ENCODE measurements around the gene COL9A3. TPM values are rescaled to one million over a fixed set of nuclear protein-coding genes. Genes with fewer than 3 reads are reported as not detected.

COL9A3 gene
- 100 to 1,000 TPM in 1 of 5 donors, 10 to 100 TPM in 4; 47.6 to 102 (median 57.8) TPM for polyA plus RNA-seq (ENCODE audit: insufficient read depth in 1 of 5, insufficient read length in 5 of 5, low replicate concordance in 1 of 5)
- long read RNA-seq, donor 1, transcript COL9A3-215 (32 exons, 2,497 nt), result minor isoform, 6 of 38 reads
- long read RNA-seq, donor 1, transcript COL9A3-206 (3 exons, 539 nt), result major isoform, 11 of 38 reads
- long read RNA-seq, donor 1, partial matches to known transcripts, result 8 of 38 reads
- long read RNA-seq, donor 1, other reads (novel, unspliced or antisense), result 10 of 38 reads
- long read RNA-seq, donor 2, partial matches to known transcripts, result 23 of 31 reads
- long read RNA-seq, donor 2, other reads (novel, unspliced or antisense), result 0 of 31 reads
- long read RNA-seq, donor 3, partial matches to known transcripts, result 59 of 64 reads
- long read RNA-seq, donor 3, other reads (novel, unspliced or antisense), result 0 of 64 reads
- long read RNA-seq, donor 4, transcript COL9A3-215 (32 exons, 2,497 nt), result major isoform, 5 of 11 reads
- long read RNA-seq, donor 4, partial matches to known transcripts, result 0 of 11 reads
- long read RNA-seq, donor 4, other reads (novel, unspliced or antisense), result 0 of 11 reads
- long read RNA-seq, donor 5, transcript COL9A3-206 (3 exons, 539 nt), result major isoform, 7 of 23 reads
- long read RNA-seq, donor 5, transcript COL9A3-215 (32 exons, 2,497 nt), result major isoform, 7 of 23 reads
- long read RNA-seq, donor 5, partial matches to known transcripts, result 5 of 23 reads
- long read RNA-seq, donor 5, other reads (novel, unspliced or antisense), result 0 of 23 reads
- long read RNA-seq, donor 6, partial matches to known transcripts, result 0 of 11 reads
- long read RNA-seq, donor 6, other reads (novel, unspliced or antisense), result 0 of 11 reads
- long read RNA-seq, donor 7, transcript COL9A3-215 (32 exons, 2,497 nt), result major isoform, 7 of 17 reads
- long read RNA-seq, donor 7, partial matches to known transcripts, result 7 of 17 reads
- long read RNA-seq, donor 7, other reads (novel, unspliced or antisense), result 0 of 17 reads
- long read RNA-seq, donor 8, partial matches to known transcripts, result 0 of 5 reads
- long read RNA-seq, donor 8, other reads (novel, unspliced or antisense), result 0 of 5 reads

DNA sequence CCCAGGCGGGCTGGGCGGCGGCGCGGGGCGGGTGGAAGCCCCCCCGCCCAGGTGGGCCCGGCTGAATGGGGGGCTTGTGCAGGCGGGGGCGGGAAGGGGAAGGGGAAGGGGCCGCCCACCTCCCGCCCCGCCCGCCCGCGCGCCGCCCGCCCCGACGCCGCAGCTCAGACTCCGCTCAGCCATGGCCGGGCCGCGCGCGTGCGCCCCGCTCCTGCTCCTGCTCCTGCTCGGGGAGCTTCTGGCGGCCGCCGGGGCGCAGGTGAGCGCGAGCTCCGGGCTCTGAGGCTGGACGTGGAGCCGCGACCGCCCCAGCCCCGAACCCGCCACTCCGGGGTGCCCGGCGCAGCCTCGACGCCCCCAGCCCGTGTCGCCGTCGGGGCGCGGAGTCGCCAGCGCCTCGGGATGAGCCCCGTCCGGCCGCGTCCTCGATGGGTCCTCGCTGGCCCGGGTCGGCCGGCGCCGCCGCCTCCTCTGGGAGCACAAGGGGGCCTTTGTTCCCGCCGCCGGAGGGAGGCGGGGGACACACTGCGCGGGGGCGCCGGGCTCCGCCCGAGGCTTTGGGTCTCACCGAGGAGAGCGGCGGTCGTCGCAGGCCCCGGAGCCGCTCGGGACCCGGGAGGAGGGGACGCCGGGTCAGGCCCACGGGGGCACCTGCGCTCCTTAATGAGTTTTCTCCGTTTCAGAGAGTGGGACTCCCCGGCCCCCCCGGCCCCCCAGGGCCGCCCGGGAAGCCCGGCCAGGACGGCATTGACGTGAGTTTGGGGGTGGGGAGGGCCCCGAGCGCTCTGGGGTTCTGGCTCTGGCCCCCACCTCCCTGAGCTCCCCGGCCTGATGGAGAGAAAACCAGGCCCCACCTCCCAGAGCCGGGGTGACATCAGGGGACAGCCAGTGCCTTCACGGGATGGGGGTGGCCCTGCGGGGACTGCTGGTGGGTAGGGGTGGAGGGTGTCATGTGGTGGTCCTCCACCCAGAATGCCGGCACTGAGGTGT lies at the start of gene COL9A3:
COL9A3 (plus strand) TSS at position 167 of the 990 bp plus-strand sequence; CDS start at position 182, 15 bp downstream.
- no peak for DNase-seq

DNA sequence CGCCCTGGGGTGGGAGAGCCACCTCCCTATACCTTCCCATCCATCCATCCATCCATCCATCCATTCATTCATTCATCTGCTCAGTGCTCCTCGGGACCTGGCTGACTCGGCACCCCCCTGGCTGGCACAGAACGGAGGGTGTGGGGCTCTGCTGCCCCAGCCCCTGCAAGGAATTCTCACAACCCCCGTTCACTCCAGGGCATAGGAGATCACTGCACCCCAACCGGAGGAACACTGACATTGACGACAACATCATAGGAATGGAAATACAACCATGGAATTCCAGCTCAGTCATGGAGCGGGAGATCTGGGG lies 48.7 kb upstream of the COL9A3 start:
- DNase-seq, result no peak

DNA sequence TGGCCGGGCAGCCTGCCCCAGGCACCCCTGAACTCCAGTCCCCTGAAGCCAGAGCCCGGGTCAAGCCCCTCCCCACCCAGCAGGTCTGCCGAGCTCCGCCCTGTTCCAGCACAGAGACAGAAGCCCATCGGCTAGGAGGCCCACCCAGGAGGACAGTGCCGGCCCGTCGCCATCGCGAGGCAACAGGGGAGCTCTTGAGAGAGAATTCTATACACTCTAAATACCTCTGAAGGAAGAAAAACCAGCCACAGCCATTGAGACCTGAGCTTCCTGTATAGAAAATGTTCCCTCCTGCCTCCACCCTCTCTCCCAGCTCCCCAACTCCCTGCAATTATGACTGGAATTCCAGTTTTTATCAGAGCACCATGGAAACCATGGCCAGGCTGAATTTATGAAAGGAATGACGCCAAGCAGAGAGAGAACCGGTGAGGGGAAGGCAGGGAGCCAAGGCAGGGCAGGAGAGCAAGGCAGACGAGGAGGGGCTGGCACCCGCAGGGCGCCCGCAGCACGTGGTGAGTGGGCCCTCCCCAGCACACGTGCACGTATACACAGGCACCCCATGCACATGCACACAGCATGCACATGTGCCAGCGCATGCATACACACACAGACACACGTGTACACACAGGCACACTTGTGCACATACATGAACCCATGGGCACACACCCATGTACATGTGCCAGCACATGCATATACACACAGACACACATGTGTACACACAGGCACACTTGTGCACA lies 48.1 kb upstream of the COL9A3 start:
- DNase-seq, result peak; percentile 73 to 74

DNA sequence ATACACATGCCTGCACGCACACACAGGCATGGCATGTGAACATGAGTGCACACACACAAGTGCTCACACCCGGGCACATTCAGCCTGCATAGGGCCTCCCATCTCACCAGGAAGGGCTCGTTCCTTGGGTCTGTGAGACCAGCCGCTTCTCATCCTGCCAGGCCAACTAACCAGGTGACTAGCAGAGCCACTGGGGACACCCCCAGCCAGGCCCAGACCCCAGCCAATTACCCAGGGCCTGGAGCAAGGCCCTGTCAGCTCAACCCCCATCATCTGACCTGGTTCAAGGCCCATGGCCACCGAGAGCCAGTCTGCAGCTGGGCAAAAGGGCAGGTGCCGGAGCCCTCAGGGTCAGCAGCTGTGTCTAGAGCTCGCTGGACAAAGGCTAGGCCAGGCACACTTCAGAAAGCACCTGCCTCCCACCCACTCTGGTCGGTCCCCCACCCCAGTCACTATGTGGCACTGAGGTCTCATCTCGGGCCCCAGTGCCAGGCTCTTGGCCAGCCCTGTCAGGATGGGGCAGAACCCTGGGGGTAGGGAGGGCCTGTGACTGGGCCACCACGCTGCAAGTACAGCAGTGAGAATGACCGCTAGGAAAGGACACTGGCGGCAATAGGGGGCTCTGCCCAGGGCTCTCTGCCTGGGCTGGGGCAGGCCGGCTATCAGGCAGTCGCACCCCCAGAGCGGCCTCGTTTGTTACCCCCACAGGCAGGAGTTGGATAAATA lies 47.3 kb upstream of the COL9A3 start:
- no peak for DNase-seq

DNA sequence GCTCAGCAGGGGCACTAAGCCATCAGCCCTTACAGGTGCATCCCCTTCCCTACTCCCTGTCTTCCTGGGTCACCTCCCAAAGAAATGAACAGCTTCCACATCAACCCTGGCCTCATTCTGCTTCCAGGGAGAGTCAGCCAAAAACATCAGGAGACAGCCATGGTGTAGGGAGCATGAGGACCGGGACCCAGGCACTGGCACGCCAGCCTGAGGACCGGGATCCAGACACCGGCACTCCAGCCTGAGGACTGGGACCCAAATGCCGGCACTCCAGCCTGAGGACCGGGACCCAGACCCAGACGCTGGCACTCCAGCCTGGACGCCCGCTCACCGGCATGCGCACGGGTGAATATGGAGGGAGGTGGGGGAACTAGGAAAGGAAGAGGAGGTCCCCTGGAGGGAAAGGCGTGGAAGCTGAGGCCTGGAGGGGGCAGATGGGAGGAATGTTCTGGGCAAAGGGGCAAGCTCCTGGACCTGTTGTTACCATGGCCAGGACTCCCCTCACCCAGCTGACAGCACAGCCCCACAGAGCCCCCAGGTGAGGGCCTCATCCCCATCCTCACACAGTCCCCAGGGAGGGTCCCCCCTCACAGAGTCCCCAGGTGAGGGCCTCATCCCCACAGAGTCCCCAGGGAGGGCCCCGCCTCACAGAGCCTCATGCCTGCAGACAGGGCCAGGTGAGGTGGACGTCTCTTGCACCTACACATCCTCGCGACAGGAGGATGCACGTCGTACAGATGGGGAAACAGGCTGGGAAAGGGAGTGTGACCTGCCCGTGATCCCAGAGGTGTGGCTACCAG lies 46.5 kb upstream of the COL9A3 start:
- DNase-seq, result no peak

DNA sequence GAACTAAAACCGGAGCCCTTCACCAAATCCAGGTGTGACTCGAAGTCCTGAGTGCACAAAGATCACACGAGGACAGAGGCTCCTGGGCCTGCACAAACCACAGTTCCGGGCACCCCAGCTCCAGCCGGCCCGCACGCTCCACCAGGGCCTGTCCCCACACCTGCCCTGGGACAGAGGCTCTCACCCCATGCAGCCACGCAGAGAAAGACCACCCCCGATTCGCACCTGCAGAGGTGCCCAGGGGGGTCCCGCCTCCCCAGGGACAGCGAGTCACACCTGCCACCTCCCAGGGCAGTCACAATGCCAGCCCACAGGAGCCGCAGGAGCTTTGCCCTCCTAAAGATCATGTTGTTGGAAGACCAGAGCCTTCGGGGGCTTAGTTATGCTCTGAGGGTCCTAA lies 45.9 kb upstream of the COL9A3 start:
- DNase-seq, result no peak

DNA sequence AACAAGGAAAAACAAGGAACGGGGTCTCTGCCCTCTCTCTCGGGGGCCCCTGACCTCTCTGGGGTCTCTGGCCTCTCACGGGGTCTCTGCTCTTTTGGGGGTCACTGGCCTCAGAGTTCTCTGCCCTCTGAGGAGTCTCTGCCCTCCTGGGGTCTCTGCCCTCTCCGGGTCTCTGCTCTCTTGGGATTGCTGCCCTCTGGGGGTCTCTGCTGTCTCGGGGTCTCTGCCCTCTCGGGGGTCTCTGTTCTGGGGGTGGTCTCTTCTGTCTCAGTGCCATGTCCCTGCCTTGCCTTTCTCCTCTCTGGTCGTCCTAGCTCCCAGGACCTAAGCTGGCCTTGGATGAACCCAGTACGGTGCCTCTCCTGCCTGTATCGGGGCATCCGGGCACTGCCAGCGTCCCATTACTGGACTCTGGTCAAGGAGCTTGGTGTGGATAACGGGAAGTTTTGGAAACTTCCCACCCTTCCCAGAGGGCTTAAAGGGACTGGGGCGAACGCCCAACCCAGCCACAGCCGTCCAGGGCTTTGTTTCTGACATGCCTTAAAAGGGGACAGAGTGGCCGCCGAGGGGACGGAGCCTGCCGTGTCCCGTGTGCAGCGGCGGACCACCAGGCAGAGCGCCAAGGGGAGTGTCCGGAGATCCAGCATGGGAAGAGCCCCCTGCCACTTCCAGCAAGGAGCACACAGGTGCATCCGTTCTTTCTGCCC lies 45.3 kb upstream of the COL9A3 start:
- DNase-seq, result no peak

DNA sequence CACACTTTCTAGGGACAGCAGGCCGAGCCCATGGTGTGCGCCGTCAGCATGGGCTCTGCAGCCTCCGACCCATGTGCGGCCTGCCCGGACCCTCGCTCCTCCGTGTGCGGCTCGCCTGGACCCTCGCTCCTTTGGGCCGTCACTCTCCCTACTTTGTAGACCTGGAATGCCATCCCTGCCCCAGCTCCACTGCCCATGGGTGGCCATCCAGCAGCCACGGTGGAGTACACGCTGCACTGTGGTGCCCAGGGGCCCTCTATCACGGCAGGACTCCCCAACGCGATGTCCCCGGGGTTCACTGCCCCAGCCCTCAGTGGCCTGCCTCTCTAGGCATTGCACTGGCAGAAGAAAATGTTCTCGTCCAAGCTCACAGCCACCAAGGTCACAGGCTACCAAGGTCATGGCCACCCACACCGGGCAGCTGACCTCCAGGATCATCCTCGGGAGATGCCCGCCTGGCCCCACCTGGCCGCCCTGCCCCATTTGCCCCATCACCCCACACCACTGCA lies 44.7 kb upstream of the COL9A3 start:
- DNase-seq, result no peak

DNA sequence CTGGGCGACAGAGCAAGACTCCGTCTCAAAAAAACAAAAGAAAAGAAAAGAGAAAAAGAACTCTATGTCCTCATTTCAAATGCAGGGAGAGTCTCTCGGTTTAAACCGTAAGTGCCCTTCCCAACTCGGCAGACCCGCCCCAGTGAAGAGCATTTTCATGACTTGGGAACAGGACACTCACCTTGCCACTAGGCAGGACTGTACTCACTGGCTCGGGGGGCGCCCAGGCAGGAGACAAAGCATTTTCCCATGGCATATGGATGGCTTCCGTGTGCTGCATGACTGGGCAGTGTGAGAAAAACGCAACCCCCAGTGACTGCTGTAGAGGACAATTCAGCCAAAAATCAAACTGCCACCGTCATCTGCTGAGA lies 44.2 kb upstream of the COL9A3 start:
- DNase-seq, result no peak

DNA sequence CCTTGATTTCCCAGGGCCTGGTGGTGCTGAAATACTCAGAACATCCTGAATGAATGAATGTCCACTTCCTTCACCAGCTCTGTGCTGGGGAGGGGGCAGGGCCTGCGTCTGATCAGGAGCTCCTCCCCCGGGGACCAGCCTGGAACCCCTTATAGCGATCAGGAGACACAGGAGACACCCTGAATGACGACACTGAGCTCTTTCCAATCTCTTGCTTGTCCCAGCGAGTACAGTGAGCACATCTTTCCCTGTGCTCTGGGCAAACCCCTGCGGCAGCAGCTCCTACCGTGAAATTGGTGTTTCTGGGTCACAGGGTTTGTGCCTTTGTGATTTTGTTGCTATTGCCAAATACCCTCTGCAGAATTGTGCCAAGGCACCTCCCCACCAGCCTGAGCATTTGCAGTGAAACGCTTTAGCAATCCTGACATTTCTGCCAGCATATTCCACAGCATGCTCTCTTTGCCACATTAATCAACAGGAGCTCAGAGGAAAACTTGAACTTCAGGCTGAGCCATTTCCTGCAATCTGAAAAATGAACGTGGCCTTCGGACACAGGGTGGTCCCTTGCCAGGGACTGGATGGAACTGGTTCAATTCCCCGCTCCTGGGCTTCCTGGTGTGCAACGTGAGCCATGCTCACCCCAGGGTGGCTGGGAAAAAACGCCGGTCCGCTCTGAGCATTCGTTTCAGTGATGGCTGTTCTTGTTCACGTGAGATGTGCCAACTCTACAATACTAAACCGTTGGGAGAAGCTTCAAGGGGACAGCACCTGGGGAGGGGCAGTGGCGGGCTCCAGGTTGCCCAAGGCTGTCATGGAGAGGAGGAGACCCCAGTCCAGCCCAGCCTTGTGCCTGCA lies 43.6 kb upstream of the COL9A3 start:
- DNase-seq, result no peak

DNA sequence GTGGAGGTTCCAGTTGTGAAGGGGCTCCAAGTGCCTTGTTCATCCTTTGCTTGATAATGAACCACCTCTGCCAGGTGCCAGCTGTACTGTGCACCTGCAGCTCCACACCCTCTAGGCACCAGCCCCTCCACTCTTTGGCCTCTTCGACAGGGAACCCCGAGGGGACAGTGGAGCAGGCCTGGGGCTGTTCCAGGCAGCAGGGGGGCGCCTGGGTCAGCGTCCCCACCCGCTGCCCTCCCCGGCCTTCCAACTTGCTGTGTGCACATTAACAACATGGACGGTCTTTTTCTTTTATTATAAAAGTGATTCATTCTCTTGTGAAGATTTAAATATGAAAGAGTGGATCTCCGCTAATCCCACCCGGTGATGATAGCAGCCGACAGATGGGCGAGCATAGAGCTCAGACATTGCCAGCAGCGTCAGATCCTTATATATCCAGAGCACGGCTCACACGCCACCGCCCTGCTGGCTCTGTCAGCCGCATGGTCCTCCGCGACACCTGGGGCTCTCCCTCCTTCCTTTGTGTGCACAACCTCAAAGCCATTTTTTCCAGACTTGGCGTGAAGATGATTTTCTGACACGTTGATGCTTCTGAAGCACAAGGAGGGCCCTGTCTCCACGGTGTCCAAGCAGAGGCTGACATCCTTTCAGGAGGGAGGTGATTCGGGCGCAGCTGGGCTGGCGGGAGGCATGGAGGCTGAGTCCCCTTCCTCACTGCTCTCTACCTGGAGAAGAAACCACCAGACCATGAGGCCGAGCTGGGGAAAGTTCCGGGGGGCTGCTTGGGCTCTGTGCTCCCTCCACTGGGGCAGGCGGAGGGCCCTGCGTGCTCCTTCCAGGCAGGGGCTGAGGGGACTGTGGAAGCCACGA lies 42.8 kb upstream of the COL9A3 start:
- no peak for DNase-seq

DNA sequence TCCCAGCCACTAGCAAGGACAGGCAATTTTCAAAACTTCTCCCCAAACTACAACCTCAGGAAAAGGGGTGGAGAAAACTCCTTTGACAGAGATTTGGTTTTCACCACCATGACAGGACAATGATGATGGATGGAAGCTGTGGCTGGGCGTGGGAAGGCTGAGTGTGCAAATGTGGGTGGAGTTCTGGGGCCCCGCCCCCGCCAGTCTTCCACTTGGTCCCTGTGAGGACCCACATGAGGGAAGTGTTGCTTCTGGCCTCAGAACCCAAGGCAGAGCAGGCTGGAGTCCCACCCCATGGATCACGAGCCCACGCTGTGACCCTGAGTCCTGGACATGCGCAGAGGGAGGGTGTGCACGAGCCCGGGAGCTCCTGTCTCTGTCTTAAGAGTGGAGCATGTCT lies 42.1 kb upstream of the COL9A3 start:
- no peak for DNase-seq

DNA sequence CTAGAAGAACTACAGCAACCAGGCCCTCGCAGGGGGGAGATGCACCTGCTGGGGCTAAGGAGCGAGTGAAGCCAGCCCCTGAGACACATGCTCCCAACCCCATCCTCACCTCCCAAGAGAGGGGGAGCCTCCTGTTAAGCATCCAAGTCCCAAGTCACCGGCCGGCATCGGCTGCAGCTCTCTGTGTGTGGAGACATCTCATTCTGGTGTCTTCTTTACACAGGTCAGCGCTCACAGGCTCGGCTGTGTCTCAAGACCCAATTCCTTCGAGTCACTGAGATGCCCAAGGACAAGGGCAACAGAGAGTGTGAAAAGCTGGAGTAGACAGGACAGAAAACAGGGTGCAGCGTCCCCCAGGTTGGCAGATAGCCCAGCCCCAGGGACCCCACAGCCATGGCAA lies 41.6 kb upstream of the COL9A3 start:
- no peak for DNase-seq

DNA sequence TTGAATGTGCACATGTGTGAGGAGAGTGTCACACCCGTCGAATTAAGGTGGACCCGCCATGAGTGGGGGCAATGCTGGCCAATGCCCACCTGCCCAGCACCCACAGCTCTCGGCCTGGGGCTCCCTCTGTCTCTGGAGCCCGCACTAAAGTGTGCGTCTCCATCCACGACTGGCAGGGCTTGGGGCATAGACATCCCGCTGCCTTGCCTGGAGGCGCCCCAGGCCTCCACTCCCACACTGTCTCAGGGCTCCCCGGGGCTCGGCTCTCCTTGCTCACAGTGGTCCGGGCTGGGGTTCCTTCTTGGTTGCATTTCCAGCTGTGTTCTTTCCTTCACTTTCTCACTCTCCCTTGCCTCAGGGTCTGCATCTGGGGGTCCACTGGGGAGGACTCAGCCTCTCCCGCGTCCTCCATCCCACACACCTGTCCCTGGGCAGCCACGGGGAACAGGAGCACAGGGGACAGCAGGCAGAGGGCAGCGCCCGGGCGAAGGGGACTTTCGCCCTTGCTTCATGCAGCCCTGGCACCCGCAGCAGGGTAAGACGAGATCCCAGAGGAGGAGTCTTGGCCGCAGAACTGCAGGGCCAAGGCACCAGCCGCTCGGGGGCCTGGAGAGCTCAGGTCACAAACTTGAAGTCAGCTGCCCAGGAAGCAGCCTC lies 40.7 kb upstream of the COL9A3 start:
- no peak for DNase-seq

DNA sequence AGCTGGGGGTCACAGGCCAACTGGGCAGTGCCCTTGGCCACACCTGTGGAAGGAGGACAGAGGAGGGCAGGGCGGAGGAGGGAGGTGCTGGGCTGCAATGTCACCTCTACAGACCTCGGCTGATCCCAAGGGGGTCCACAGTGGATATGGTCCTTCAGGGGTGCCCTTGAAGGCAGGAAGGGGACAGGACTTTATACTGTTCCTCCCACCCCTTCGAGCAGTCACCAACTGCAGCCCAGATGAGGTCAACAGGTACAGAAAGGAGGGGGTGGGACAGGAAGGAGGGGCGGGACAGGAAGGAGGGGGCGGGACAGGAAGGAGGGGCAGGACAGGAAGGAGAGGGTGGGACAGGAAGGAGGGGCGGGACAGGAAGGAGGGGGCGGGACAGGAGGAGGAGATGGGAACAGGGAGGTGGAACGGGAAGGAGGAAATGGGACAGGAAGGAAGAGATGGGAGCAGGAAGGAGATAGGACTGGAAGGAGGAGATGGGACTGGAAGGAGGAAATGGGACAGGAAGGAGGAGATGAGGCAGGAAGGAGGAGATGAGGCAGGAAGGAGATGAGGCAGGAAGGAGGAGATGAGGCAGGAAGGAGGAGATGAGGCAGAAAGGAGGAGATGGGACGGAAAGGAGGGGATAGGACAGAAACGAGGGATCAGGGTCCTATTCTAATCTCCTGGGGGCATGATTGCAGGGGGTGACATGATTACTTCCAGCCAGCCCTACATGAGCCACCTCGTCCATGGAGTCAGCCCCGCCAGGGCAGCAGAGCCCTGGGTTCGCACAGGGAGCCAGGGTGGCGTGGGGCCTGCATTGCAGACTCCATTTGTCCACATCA lies 39.9 kb upstream of the COL9A3 start:
- no peak for DNase-seq

Data from right lung (tissue), 10 donors.